SK-N-SH (cell line): ENCODE measurements around the gene TMEM244. TPM values are rescaled to one million over a fixed set of nuclear protein-coding genes. Genes with fewer than 3 reads are reported as not detected.
A peak's percentile ranks its signal among the peaks of the same experiment; 100 is the strongest.

Source experiments
- CTCF ChIA-PET: fragments of 300-600, 350-600 bp; formaldehyde crosslinking; extraction: SDS; loops from one replicate; lab custom pipeline; 2021; lab: Yijun Ruan, JAX
- POLR2A ChIA-PET: fragments of 350-600 bp; sonication (Branson Sonifier 250); formaldehyde crosslinking; extraction: SDS; loops from one replicate; lab custom pipeline; 2020; ENCODE audit warnings: antibody characterized with exemption, inconsistent platforms; lab: Yijun Ruan, JAX
- DNase-seq: peaks from one replicate; pipeline ENCODE4 v3.0.0; 2012
- H2AFZ ChIP-seq: fragments of 200-600 bp; sonication (generic); 2 replicates; pipeline ENCODE4 v1.8.1; 2016; ENCODE audit warnings: antibody characterized with exemption, mild to moderate bottlenecking, low read depth
- H3F3A ChIP-seq: fragments of 200-600 bp; sonication (generic); replicated peaks from 2 replicates; pipeline ENCODE3; 2016; ENCODE audit warnings: antibody characterized with exemption, mild to moderate bottlenecking; ENCODE audit not compliant: insufficient read depth
- H3K27ac ChIP-seq, 2 experiments: fragments of 200-500 bp in 1 of 2; fragments of 200-600 bp in 1 of 2; sonication (Bioruptor generic) in 1 of 2; sonication (generic), shearing (Covaris generic) in 1 of 2; 2 replicates each; pipeline versions ENCODE4 v1.5.1 to v1.6.1; 2014 to 2016; ENCODE audit warnings: low read depth in 2 of 2, inconsistent platforms in 1 of 2, low read length in 1 of 2, mild to moderate bottlenecking in 1 of 2, mixed read lengths in 1 of 2
- H3K27me3 ChIP-seq: fragments of 200-600 bp; sonication (generic), shearing (Covaris generic); 2 replicates; pipeline ENCODE4 v1.6.1; 2016; ENCODE audit warnings: mixed run types; ENCODE audit not compliant: insufficient read depth
- H3K36me3 ChIP-seq, 2 experiments: fragments of 200-500 bp in 1 of 2; fragments of 200-600 bp in 1 of 2; sonication (Bioruptor generic) in 1 of 2; sonication (generic) in 1 of 2; replicated peaks in 1 of 2; 2 replicates each; pipeline versions ENCODE3 to v1.5.1; 2014 to 2016; ENCODE audit warnings: low read length in 1 of 2, mild to moderate bottlenecking in 1 of 2; ENCODE audit not compliant: insufficient read depth in 2 of 2, control insufficient read depth in 1 of 2
- H3K4me1 ChIP-seq, 2 experiments: fragments of 200-500 bp in 1 of 2; fragments of 200-600 bp in 1 of 2; sonication (Bioruptor generic) in 1 of 2; sonication (generic), shearing (Covaris generic) in 1 of 2; 2 replicates each; pipeline versions ENCODE4 v1.5.1 to v1.6.1; 2014 to 2016; ENCODE audit warnings: low read depth in 1 of 2, low read length in 1 of 2, mixed run types in 1 of 2; ENCODE audit not compliant: insufficient read depth in 2 of 2, control insufficient read depth in 1 of 2
- H3K4me2 ChIP-seq: fragments of 200-600 bp; sonication (generic), shearing (Covaris generic); 2 replicates; pipeline ENCODE4 v1.6.1; 2017; ENCODE audit warnings: mixed run types
- H3K4me3 ChIP-seq, 2 experiments: fragments of 200-500 bp in 1 of 2; fragments of 200-600 bp in 1 of 2; sonication (Bioruptor generic) in 1 of 2; sonication (generic), shearing (Covaris generic) in 1 of 2; 2 replicates each; pipeline versions ENCODE4 v1.5.1 to v1.8.1; 2014 to 2016; ENCODE audit warnings: low read depth in 2 of 2, inconsistent platforms in 1 of 2, low read length in 1 of 2, mild to moderate bottlenecking in 1 of 2, mixed read lengths in 1 of 2, moderate library complexity in 1 of 2
- H3K79me2 ChIP-seq: fragments of 200-600 bp; sonication (generic); 2 replicates; pipeline ENCODE4 v1.8.1; 2017; ENCODE audit warnings: mild to moderate bottlenecking; ENCODE audit not compliant: insufficient read depth
- H3K9ac ChIP-seq: fragments of 200-600 bp; sonication (generic); 2 replicates; pipeline ENCODE4 v1.6.1; 2017; ENCODE audit warnings: mixed run types
- H3K9me2 ChIP-seq: fragments of 200-600 bp; sonication (generic); 2 replicates; pipeline ENCODE4 v1.6.1; 2017; ENCODE audit warnings: mixed run types
- H3K9me3 ChIP-seq: fragments of 200-600 bp; sonication (generic); 2 replicates; pipeline ENCODE4 v1.6.1; 2017; ENCODE audit warnings: mixed run types, mild to moderate bottlenecking, moderate library complexity
- H4K20me1 ChIP-seq: fragments of 200-600 bp; sonication (generic); 2 replicates; pipeline ENCODE4 v1.6.1; 2017; ENCODE audit warnings: mild to moderate bottlenecking, mixed run types; ENCODE audit not compliant: insufficient read depth
- CHD2 ChIP-seq: fragments of 150-350 bp; IDR thresholded peaks from 2 replicates; pipeline ENCODE4 v1.6.1; 2018; ENCODE audit warnings: low read length; ENCODE audit not compliant: partially characterized antibody
- ELF1 ChIP-seq: IDR thresholded peaks from 2 replicates; pipeline ENCODE4 v1.4.0; 2012
- EZH2phosphoT487 ChIP-seq: fragments of 200-600 bp; sonication (generic); IDR thresholded peaks from 2 replicates; pipeline ENCODE4 v1.6.1; 2017; ENCODE audit warnings: low read depth, mixed run types, mild to moderate bottlenecking, antibody characterized with exemption, moderate library complexity, borderline replicate concordance
- FOXJ3 ChIP-seq: sonication (generic); formaldehyde crosslinking; IDR thresholded peaks from 2 replicates; pipeline ENCODE4 v1.5.1; 2020; ENCODE audit warnings: mild to moderate bottlenecking, missing genetic modification reagents
- JUND ChIP-seq: IDR thresholded peaks from 2 replicates; pipeline ENCODE4 v1.4.0; 2012
- MEF2A ChIP-seq: IDR thresholded peaks from 2 replicates; pipeline ENCODE4 v1.4.0; 2012; ENCODE audit warnings: low read depth, borderline replicate concordance
- RFX5 ChIP-seq: IDR thresholded peaks from 2 replicates; pipeline ENCODE4 v1.6.1; 2012; ENCODE audit warnings: mild to moderate bottlenecking, improper control_type of control experiment, low read length
- SMC3 ChIP-seq: IDR thresholded peaks from 2 replicates; pipeline ENCODE4 v1.6.1; 2012; ENCODE audit warnings: low read depth, low read length, improper control_type of control experiment
- TCF12 ChIP-seq: IDR thresholded peaks from 2 replicates; pipeline ENCODE4 v1.4.0; 2012
- WGBS: methylation state at CpG from one replicate; pipeline ENCODE4 v1.1.6; 2017; ENCODE audit warnings: low lambda C conversion rate; 5-methylcytosine and 5-hydroxymethylcytosine counted together
- polyA plus RNA-seq, 3 experiments: library from polyadenylated mRNA; depleted of rRNA; stranded (reverse); fragments of >200 nt; gene quantifications; 2 replicates each; pipeline ENCODE4 v1.2.3, GENCODE V29; 2012
- TF ChIP-seq, protein P1 (sequence below): IDR thresholded peaks from 2 replicates; pipeline ENCODE4 v1.4.0; 2012; ENCODE audit warnings: low read depth, borderline replicate concordance
- TF ChIP-seq, protein P2 (sequence below): fragments of 150-350 bp; IDR thresholded peaks from 2 replicates; pipeline ENCODE4 v1.6.1; 2016; ENCODE audit warnings: mild to moderate bottlenecking, low read depth, low read length
- TF ChIP-seq, protein P3 (sequence below): IDR thresholded peaks from 2 replicates; pipeline ENCODE4; 2012

TMEM244 gene
- polyA plus RNA-seq, 1 of the 3 experiments (the other 2 are of a cell fraction), result 4.1 TPM

DNA sequence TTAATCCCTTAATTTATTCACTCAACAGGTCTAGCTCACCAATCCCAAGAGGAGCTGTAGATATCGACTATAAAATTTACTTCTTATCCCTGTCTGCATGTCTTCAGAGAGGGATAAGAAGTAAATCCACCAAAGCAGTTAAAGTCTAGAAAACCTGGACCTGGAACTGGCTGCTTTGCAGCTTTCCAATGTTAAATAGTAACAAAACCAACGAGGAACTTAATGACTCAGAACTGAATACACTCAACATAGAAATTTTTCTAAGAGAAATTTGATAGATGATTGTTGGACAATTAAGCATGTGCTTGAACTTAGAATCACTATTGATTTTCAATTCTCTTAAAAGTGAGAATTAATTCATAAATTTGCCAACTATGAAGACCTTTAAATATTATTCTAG lies 11.5 kb upstream of the TMEM244 start:
- no peak overlapping the region for H3K9ac ChIP-seq
- no peaks in the 10 kb centered on the region for H3K36me3 ChIP-seq
- no peaks in the 10 kb centered on the region for H3K79me2 ChIP-seq
- ChIA-PET CTCF (no interaction called here), POLR2A (no interaction called here)
- H3K4me2 ChIP-seq, result no peak overlapping the region
- no peaks in the 10 kb centered on the region for H3K9me2 ChIP-seq
- H3K4me1 ChIP-seq, result peaks cover 0 to 8% of the 10 kb centered on the region in 2 experiments; a peak in 2 of 4 replicates
- H3K9me3 ChIP-seq, result no peaks in the 10 kb centered on the region
- H3K27me3 ChIP-seq, result no peaks in the 10 kb centered on the region
- WGBS, result 16% methylated on average over 2 of the region's 2 CpGs
- H3K4me3 ChIP-seq, result no peak overlapping the region
- no peak overlapping the region for H3K27ac ChIP-seq
- no peak overlapping the region for H2AFZ ChIP-seq
- TF ChIP-seq ELF1, result no peak
- TF ChIP-seq JUND, result no peak
- no peak for TF ChIP-seq MEF2A
- TF ChIP-seq, protein P1, sequence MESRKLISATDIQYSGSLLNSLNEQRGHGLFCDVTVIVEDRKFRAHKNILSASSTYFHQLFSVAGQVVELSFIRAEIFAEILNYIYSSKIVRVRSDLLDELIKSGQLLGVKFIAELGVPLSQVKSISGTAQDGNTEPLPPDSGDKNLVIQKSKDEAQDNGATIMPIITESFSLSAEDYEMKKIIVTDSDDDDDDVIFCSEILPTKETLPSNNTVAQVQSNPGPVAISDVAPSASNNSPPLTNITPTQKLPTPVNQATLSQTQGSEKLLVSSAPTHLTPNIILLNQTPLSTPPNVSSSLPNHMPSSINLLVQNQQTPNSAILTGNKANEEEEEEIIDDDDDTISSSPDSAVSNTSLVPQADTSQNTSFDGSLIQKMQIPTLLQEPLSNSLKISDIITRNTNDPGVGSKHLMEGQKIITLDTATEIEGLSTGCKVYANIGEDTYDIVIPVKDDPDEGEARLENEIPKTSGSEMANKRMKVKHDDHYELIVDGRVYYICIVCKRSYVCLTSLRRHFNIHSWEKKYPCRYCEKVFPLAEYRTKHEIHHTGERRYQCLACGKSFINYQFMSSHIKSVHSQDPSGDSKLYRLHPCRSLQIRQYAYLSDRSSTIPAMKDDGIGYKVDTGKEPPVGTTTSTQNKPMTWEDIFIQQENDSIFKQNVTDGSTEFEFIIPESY, result no peak
- TF ChIP-seq CHD2, result no peak
- TF ChIP-seq EZH2phosphoT487, result no peak
- TF ChIP-seq SMC3, result no peak
- TF ChIP-seq, protein P2, sequence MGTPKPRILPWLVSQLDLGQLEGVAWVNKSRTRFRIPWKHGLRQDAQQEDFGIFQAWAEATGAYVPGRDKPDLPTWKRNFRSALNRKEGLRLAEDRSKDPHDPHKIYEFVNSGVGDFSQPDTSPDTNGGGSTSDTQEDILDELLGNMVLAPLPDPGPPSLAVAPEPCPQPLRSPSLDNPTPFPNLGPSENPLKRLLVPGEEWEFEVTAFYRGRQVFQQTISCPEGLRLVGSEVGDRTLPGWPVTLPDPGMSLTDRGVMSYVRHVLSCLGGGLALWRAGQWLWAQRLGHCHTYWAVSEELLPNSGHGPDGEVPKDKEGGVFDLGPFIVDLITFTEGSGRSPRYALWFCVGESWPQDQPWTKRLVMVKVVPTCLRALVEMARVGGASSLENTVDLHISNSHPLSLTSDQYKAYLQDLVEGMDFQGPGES, result no peak
- no peak for TF ChIP-seq FOXJ3 (CRISPR knock-in tag)
- TF ChIP-seq RFX5, result no peak
- no peak for DNase-seq
- peaks cover 3% of the 10 kb centered on the region for H3F3A ChIP-seq
- H4K20me1 ChIP-seq, result no peaks in the 10 kb centered on the region

DNA sequence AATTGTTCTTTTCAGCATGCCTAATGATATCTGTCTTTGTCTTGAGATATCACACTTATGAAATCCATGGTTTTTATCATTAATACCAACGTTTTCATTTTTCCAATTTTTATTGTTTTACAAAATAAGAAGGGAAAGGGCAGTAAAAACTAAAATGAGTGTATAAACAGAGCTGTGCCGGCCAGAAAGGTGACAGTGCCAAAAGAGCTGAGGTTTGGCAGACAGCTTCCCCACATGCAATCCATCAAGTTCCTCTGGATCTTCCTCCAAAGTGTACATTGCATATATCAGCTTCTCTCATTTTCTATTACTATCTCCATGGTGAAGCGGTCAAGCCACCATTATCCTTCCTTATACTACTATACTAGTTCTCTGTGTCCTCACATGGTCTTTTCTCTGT lies 10.1 kb upstream of the TMEM244 start:
- no peaks in the 10 kb centered on the region for H3K9me3 ChIP-seq
- no peaks in the 10 kb centered on the region for H3K27me3 ChIP-seq
- H2AFZ ChIP-seq, result no peak overlapping the region
- H3K4me2 ChIP-seq, result no peak overlapping the region
- peaks cover 0 to 8% of the 10 kb centered on the region in 2 experiments; a peak in 2 of 4 replicates for H3K4me1 ChIP-seq
- DNase-seq, result no peak
- H3K4me3 ChIP-seq, result no peak overlapping the region
- no peaks in the 10 kb centered on the region for H3K79me2 ChIP-seq
- H3K9ac ChIP-seq, result no peak overlapping the region
- ChIA-PET CTCF (no interaction called here), POLR2A (no interaction called here)
- no peaks in the 10 kb centered on the region for H4K20me1 ChIP-seq
- no peaks in the 10 kb centered on the region for H3K9me2 ChIP-seq
- no peak overlapping the region for H3K27ac ChIP-seq
- TF ChIP-seq, protein P3, sequence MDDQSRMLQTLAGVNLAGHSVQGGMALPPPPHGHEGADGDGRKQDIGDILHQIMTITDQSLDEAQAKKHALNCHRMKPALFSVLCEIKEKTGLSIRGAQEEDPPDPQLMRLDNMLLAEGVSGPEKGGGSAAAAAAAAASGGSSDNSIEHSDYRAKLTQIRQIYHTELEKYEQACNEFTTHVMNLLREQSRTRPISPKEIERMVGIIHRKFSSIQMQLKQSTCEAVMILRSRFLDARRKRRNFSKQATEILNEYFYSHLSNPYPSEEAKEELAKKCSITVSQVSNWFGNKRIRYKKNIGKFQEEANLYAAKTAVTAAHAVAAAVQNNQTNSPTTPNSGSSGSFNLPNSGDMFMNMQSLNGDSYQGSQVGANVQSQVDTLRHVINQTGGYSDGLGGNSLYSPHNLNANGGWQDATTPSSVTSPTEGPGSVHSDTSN, result peak; percentile 55
- TF ChIP-seq EZH2phosphoT487 (no peak), TCF12 (peak; percentile 20; the same call in 1 of the 2 replicates)
- 33% methylated on average over 3 of the region's 3 CpGs for WGBS
- H3K36me3 ChIP-seq, result no peaks in the 10 kb centered on the region
- peaks cover 9% of the 10 kb centered on the region for H3F3A ChIP-seq
